RWPE2 (cell line): ENCODE measurements around the gene SLC6A18.

Source experiments
- ATAC-seq: fragments of 200-7000 bp; cut with Tn5 transposase; 3 replicates; pipeline ENCODE4 v1.9.1; 2021; ENCODE audit warnings: low read depth
- DNase-seq: peaks from one replicate; pipeline ENCODE4 v3.0.0-alpha.2; 2020; ENCODE audit warnings: low spot score
- H3K27ac ChIP-seq: fragments of 450-650 bp; 2 replicates; pipeline ENCODE4 v1.5.1; 2017; ENCODE audit warnings: mild to moderate bottlenecking; ENCODE audit not compliant: poor library complexity, severe bottlenecking
- H3K27me3 ChIP-seq: fragments of 250-450 bp; sonication (Bioruptor Pico); 2 replicates; pipeline ENCODE4 v1.5.1; 2021; ENCODE audit warnings: mild to moderate bottlenecking, moderate library complexity; ENCODE audit not compliant: insufficient read depth, poor library complexity, severe bottlenecking
- H3K36me3 ChIP-seq: fragments of 250-450 bp; sonication (Bioruptor Pico); 2 replicates; pipeline ENCODE4 v1.5.1; 2020; ENCODE audit warnings: low read depth, mild to moderate bottlenecking, moderate library complexity
- H3K4me1 ChIP-seq: fragments of 250-450 bp; sonication (Bioruptor Pico); 2 replicates; pipeline ENCODE4 v1.5.1; 2021; ENCODE audit warnings: mild to moderate bottlenecking, moderate library complexity; ENCODE audit not compliant: insufficient read depth, poor library complexity, severe bottlenecking
- H3K4me3 ChIP-seq: fragments of 250-450 bp; sonication (Bioruptor Pico); 2 replicates; pipeline ENCODE4 v1.5.1; 2021; ENCODE audit warnings: mild to moderate bottlenecking, moderate library complexity; ENCODE audit not compliant: severe bottlenecking
- H3K9me3 ChIP-seq: fragments of 250-450 bp; sonication (Bioruptor Pico); 2 replicates; pipeline ENCODE4 v1.5.1; 2021; ENCODE audit warnings: mild to moderate bottlenecking, moderate library complexity; ENCODE audit not compliant: severe bottlenecking
- CTCF ChIP-seq: fragments of 450-650 bp; IDR thresholded peaks from one replicate; pipeline ENCODE4 v1.5.1; 2017; ENCODE audit warnings: mild to moderate bottlenecking, moderate library complexity; ENCODE audit not compliant: poor library complexity, severe bottlenecking

Gene SLC6A18

GRCh38 chr5:1184163-1184470 is 41.1 kb upstream of the SLC6A18 start:
- H3K4me1 ChIP-seq, result no peaks in the 10 kb centered on the region
- H3K27me3 ChIP-seq, result peaks cover 13% of the 10 kb centered on the region
- ATAC-seq (no peak), DNase-seq (no peak)
- H3K36me3 ChIP-seq, result no peaks in the 10 kb centered on the region
- no peak for TF ChIP-seq CTCF
- H3K27ac ChIP-seq, result no peak overlapping the region
- no peak overlapping the region for H3K4me3 ChIP-seq
- H3K9me3 ChIP-seq, result no peaks in the 10 kb centered on the region

DNA sequence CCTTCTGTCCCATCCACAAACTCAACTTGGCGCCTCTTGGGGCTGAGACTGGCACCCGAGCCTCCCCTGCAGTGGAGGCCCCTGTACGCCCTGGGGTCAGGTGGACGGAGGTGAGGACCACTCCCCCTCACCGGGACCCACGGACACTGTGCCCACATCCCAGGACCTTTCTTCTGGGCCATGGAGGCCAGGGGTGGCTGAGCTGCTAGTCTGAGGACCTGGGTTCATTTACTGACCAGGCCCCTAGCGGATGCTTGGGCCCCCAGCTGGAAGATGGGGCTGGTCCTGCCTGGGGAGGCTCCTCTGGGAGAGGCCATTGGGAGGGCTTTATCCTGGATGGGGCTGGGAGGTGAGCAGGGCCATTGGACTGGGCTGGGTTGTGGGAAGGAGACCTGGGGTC is 40.7 kb upstream of the SLC6A18 start:
- no peak overlapping the region for H3K27ac ChIP-seq
- H3K36me3 ChIP-seq, result no peaks in the 10 kb centered on the region
- DNase-seq (peak; percentile 62), ATAC-seq (no peak)
- H3K4me3 ChIP-seq, result no peak overlapping the region
- no peaks in the 10 kb centered on the region for H3K4me1 ChIP-seq
- no peaks in the 10 kb centered on the region for H3K9me3 ChIP-seq
- peaks cover 16% of the 10 kb centered on the region for H3K27me3 ChIP-seq
- TF ChIP-seq CTCF, result no peak

GRCh38 chr5:1185038-1185627 is 40.0 kb upstream of the SLC6A18 start:
- Histone ChIP-seq H3K9me3 (no peaks in the 10 kb centered on the region), H3K36me3 (no peaks in the 10 kb centered on the region), H3K27ac (no peak overlapping the region), H3K4me1 (no peaks in the 10 kb centered on the region), H3K4me3 (no peak overlapping the region), H3K27me3 (peaks cover 21% of the 10 kb centered on the region)
- no peak for ATAC-seq
- DNase-seq, result peak; percentile 19
- no peak for TF ChIP-seq CTCF

DNA sequence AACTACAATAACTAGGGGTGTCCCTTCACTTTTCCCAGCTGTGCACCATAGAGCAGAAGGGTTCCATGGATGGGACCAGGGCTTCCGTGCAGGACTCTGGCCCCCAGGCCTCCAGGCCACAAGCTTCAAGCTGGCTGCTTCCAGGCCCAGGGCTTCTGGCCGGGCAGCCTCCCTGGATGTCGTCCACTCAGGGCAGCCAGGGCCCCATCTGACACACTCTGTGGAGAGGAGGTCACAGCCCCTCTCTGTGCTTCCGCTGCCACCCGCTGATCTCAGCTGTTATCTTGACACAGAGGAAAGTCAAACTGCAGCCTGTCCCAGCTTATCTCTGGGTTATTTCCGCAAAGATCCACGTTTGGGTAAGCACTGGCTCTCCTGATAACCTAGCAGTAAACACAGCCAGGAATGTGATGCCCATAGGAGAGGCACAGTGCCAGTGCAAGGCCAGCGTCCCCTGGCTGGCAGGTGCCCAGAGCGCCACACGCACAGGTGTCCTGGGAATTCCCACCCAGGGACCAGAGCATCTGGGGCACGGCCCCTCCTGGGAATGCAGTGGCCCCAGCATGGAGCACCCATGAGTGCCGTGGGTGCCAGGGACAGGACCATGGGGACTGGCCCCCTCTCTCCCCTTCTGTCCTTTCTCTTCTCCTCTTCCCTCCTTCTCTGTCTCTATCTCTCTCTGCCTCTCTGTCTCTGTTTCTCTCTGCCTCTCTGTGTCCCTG is 39.4 kb upstream of the SLC6A18 start:
- TF ChIP-seq CTCF, result no peak
- no peaks in the 10 kb centered on the region for H3K4me1 ChIP-seq
- peak; percentile 58 for DNase-seq
- peaks cover 21% of the 10 kb centered on the region for H3K27me3 ChIP-seq
- H3K9me3 ChIP-seq, result no peaks in the 10 kb centered on the region
- H3K4me3 ChIP-seq, result no peak overlapping the region
- no peak for ATAC-seq
- H3K27ac ChIP-seq, result no peak overlapping the region
- no peaks in the 10 kb centered on the region for H3K36me3 ChIP-seq
